ENCODE data around the gene IL21.

IL21 gene

GRCh38 chr4:122632396-122633143 lies 11.7 kb upstream of the IL21 start:
- H3K27ac ChIP-seq, result no peak overlapping the region
- TF ChIP-seq, protein P1, sequence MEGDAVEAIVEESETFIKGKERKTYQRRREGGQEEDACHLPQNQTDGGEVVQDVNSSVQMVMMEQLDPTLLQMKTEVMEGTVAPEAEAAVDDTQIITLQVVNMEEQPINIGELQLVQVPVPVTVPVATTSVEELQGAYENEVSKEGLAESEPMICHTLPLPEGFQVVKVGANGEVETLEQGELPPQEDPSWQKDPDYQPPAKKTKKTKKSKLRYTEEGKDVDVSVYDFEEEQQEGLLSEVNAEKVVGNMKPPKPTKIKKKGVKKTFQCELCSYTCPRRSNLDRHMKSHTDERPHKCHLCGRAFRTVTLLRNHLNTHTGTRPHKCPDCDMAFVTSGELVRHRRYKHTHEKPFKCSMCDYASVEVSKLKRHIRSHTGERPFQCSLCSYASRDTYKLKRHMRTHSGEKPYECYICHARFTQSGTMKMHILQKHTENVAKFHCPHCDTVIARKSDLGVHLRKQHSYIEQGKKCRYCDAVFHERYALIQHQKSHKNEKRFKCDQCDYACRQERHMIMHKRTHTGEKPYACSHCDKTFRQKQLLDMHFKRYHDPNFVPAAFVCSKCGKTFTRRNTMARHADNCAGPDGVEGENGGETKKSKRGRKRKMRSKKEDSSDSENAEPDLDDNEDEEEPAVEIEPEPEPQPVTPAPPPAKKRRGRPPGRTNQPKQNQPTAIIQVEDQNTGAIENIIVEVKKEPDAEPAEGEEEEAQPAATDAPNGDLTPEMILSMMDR (IDR thresholded peaks at IDR 0.05), result no peak
- no peak for TF ChIP-seq ZFX (IDR thresholded peaks at IDR 0.05; ENCODE audit: borderline replicate concordance)

GRCh38 chr4:122625156-122625555 lies 4.3 kb upstream of the IL21 start:
- no peak overlapping the region for H3K27ac ChIP-seq
- TF ChIP-seq, protein P1 (IDR thresholded peaks at IDR 0.05), result no peak
- TF ChIP-seq ZFX (IDR thresholded peaks at IDR 0.05; ENCODE audit: borderline replicate concordance), result no peak

- no peak overlapping the region for H3K27ac ChIP-seq
- TF ChIP-seq ZFX (IDR thresholded peaks at IDR 0.05; ENCODE audit: borderline replicate concordance), result no peak
- TF ChIP-seq, protein P1 (IDR thresholded peaks at IDR 0.05), result no peak
Measured at GRCh38 chr4:122624205-122624604, 3.3 kb upstream of the IL21 start.

GRCh38 chr4:122623637-122624166 lies 2.8 kb upstream of the IL21 start:
- no peak overlapping the region for H3K27ac ChIP-seq
- TF ChIP-seq, protein P1 (IDR thresholded peaks at IDR 0.05), result no peak
- TF ChIP-seq ZFX (IDR thresholded peaks at IDR 0.05; ENCODE audit: borderline replicate concordance), result no peak

DNA sequence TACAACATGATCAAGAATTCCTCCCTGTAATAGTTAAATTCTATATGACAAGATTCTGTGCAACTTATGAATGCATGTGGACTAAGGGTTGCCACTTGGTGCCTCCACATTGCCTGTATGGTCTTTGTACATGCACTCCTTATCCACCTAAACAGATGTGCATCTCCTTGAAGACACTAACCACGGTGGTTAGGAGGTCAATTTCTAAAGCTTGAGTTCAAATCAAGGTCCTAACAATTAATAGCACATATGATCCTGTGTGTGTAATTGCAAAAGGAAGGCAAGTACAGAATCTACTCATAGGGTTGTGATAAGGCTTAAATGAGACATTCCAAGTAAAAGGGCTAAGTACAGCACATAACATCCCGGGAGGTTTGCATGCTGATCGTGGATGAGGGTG lies 1.5 kb upstream of the IL21 start:
- H3K27ac ChIP-seq, result no peak overlapping the region
- TF ChIP-seq, protein P1 (IDR thresholded peaks at IDR 0.05), result no peak

GRCh38 chr4:122619611-122620010 lies 1.3 kb downstream of the IL21 start:
- no peak for TF ChIP-seq ZFX (IDR thresholded peaks at IDR 0.05; ENCODE audit: borderline replicate concordance)
- no peak overlapping the region for H3K27ac ChIP-seq

- H3K27ac ChIP-seq, result no peak overlapping the region
- TF ChIP-seq, protein P1 (IDR thresholded peaks at IDR 0.05), result no peak
- no peak for TF ChIP-seq ZFX (IDR thresholded peaks at IDR 0.05; ENCODE audit: borderline replicate concordance)
Measured at GRCh38 chr4:122617597-122618593, 3.0 kb downstream of the IL21 start.

Measured in 22Rv1 (cell line).